AG04449 (cell line): Measurements from ENCODE around the gene BLVRB.
"Not testable (repeated sequence)": the region's sequence is repeated elsewhere in the genome, so short reads cannot be mapped to it uniquely, and the experiment has no call there.

ENCODE experiments used
- CTCF ChIA-PET: fragments of 350-600 bp; formaldehyde crosslinking; extraction: SDS; loops from one replicate; lab custom pipeline; 2021; ENCODE audit warnings: antibody characterized with exemption; lab: Yijun Ruan, JAX
- POLR2A ChIA-PET: fragments of 400-600, 350-600 bp; formaldehyde crosslinking; extraction: SDS; loops from one replicate; lab custom pipeline; 2020; ENCODE audit warnings: antibody characterized with exemption, inconsistent platforms; lab: Yijun Ruan, JAX
- DNase-seq: peaks from one replicate; pipeline ENCODE4 v3.0.0-alpha.2; 2010; ENCODE audit warnings: low read depth, low spot score
- H3K4me3 ChIP-seq: 2 replicates; pipeline ENCODE4 v1.5.1; 2011; ENCODE audit warnings: low read depth, mild to moderate bottlenecking, control low read depth, low read length
- TF ChIP-seq, protein P1 (sequence below): IDR thresholded peaks from one replicate; pipeline ENCODE4 v1.5.1; 2011; ENCODE audit warnings: mild to moderate bottlenecking, moderate library complexity, low read length, control low read depth, inconsistent platforms; ENCODE audit not compliant: insufficient read depth; ENCODE audit errors: missing control alignments

BLVRB gene

DNA sequence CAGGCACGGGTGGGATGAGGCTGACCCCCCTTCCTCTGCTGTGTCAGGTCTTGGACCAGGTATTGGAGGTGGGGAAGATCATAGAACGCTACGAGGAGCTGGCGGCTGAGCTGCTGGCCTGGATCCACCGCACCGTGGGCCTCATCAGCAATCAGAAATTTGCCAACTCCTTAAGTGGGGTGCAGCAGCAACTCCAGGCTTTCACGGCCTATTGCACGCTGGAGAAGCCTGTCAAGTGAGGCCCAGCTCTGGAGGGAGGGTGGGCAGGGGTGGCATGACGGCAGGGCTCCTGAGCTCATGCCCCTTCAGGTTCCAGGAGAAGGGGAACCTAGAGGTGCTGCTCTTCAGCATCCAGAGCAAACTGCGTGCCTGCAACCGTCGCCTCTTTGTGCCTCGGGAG is 36.5 kb upstream of the BLVRB start:
- TF ChIP-seq, protein P1, sequence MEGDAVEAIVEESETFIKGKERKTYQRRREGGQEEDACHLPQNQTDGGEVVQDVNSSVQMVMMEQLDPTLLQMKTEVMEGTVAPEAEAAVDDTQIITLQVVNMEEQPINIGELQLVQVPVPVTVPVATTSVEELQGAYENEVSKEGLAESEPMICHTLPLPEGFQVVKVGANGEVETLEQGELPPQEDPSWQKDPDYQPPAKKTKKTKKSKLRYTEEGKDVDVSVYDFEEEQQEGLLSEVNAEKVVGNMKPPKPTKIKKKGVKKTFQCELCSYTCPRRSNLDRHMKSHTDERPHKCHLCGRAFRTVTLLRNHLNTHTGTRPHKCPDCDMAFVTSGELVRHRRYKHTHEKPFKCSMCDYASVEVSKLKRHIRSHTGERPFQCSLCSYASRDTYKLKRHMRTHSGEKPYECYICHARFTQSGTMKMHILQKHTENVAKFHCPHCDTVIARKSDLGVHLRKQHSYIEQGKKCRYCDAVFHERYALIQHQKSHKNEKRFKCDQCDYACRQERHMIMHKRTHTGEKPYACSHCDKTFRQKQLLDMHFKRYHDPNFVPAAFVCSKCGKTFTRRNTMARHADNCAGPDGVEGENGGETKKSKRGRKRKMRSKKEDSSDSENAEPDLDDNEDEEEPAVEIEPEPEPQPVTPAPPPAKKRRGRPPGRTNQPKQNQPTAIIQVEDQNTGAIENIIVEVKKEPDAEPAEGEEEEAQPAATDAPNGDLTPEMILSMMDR, result no peak
- DNase-seq, result no peak
- CTCF ChIA-PET, result interaction anchor here (2.0 to 2.7 kb wide), 2 partner anchors 11 to 197 kb away, joined by 6 to 14 read pairs; no protein-coding TSS in a partner anchor
- no peak overlapping the region for H3K4me3 ChIP-seq
- POLR2A ChIA-PET, result no interaction called here

DNA sequence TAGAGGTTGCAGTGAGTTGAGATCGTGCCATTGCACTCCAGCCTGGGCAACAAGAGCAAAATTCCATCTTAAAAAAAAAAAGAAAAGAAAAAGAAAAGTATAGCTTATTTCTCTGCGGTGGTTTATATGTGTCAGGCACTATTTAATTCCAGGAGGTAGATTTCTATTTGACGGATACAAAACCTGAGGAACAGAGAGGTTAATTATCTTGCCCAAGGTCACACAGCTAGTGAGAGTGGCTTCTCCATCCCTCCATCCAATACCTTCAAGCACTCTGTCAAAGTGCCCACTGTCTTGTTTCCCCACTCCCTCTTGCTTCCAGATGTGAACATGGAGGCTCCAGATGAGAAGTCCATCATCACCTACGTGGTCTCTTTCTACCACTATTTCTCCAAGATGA is 36.1 kb upstream of the BLVRB start:
- CTCF ChIA-PET, result interaction anchor here (2.0 to 2.7 kb wide), 3 partner anchors 11 to 196 kb away, joined by 6 to 14 read pairs (median 8); no protein-coding TSS in a partner anchor
- POLR2A ChIA-PET, result no interaction called here
- TF ChIP-seq, protein P1, result no peak
- no peak for DNase-seq
- H3K4me3 ChIP-seq, result no peak overlapping the region

DNA sequence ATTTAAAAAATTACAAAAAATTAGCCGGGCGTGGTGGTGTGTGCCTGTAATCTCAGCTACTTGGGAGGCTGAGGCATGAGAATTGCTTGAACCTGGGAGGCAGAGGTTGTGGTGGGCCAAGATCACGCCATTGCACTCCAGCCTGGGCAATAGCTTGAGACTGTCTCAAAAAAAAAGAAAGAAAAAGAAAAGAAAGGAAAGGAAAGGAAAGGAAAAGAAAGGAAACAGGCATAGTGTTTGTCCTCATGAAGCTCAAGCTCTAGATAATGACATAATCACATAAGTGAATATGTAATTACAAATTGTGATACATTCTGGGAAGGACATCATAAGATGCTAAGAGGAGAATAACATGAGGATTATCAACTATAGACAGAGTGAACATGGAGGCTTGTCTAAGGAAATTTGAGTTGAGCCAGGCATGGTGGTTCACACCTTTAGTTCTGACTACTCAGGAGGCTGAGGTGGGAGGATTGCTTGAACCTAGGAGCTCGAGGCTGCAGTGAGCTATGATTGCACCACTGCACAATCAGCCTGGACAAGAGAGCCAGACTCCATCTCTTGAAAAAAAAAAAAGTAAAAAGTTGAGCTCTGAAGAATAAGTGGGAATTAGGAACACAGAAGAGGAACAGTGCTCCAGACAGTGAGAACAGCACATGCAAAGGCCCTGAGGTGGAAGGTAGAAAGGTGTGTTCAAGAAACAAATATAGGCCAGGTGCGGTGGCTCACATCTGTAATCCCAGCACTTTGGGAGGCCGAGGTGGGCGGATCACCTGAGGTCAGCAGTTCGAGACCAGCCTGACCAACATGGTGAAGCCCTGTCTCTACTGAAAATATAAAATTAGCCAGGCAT is 35.4 kb upstream of the BLVRB start:
- CTCF ChIA-PET, result interaction anchor here (1.2 to 2.9 kb wide), 5 partner anchors 10 to 196 kb away, joined by 5 to 14 read pairs (median 8); partner anchors contain the start of gene BLVRB
- DNase-seq, POLR2A ChIA-PET, H3K4me3 ChIP-seq: not testable (repeated sequence)

DNA sequence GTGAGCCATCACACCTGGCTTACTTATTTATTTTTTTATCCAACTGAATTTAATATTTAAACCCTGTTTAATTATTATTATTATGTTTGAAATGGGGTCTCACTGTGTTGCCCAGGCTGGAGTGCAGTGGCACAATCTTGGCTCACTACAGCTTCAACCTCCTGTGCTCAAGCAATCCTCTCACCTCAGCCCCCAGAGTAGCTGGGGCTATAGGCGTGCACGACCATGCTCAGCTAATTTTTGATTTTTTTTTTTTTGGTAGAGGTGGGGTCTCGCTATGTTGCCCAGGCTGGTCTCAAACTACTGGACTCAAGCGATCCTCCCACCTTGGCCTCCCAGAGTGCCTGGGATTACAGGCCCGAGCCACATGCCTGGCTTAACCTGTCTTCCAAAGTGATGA is 33.8 kb upstream of the BLVRB start:
- ChIA-PET CTCF (interaction anchor here (1.1 to 2.9 kb wide), 5 partner anchors 9 to 136 kb away, joined by 3 to 14 read pairs (median 8); partner anchors contain the start of gene BLVRB), POLR2A (no interaction called here)
- DNase-seq, result no peak
- TF ChIP-seq, protein P1, result no peak
- H3K4me3 ChIP-seq, result no peak overlapping the region

DNA sequence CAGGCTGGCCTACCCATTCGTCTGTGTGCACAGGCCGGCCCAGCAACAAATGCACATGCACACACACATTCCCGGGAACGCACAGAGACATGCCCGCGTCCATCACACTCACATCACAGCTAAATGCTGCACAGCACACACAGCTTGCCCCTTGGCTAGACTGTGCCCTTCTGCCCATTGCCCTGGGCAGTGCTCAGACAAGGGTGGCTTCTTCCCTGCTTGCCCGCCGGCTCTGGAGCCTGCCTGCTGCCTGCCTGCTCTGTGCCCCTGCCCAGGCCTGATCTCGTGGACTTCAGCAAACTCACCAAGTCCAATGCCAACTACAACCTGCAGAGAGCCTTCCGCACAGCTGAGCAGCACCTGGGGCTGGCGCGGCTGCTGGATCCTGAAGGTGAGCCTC is 31.7 kb upstream of the BLVRB start:
- DNase-seq, result no peak
- TF ChIP-seq, protein P1, result no peak
- no peak overlapping the region for H3K4me3 ChIP-seq
- POLR2A ChIA-PET, result no interaction called here
- CTCF ChIA-PET, result no interaction called here

DNA sequence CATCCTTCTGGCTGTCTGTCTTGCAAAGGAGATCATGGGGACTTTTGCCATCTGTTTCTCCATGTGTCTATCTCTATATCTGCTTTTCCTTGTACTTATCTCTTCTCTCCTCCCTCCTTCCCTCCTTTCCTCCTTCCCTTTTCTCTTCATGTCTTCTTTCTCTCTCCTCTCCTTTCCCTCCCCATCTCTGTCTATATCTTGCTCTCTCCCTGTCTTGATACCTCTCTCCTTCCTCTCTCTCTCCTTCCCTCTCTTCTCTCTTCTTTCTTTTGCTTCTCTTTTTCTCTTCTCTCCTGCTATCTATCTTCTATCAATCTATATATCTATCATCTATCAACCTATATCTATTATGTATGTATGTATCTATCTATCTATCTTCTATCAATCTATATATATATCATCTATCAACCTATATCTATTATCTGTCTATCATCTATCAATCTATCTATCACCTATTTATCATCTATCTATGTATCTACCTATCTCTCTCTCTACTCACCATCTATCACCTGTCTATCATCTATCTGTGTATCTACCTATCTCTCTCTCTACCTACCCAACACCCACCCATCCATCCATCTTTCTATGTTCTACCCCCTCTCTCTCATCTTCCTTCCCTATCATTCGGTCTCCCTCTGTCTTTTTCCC is 28.8 kb upstream of the BLVRB start:
- CTCF ChIA-PET, result no interaction called here
- no peak for DNase-seq
- POLR2A ChIA-PET, result no interaction called here
- TF ChIP-seq, protein P1, result no peak
- no peak overlapping the region for H3K4me3 ChIP-seq
